Fibroblast of lung (primary cell): ENCODE data around the gene PKP3.

Source experiments
- EZH2 ChIP-seq: IDR thresholded peaks from 2 replicates; pipeline ENCODE4 v1.5.1; 2012; ENCODE audit warnings: low read length, control low read depth, mild to moderate bottlenecking; ENCODE audit errors: missing control alignments
- TF ChIP-seq, protein P1 (sequence below), 2 donors: IDR thresholded peaks in 1 of 2; conservative IDR thresholded peaks in 1 of 2; 1 replicate in 1 of 2; 2 replicates in 1 of 2; pipeline ENCODE4 v1.5.1; 2011 to 2012; ENCODE audit warnings: low read length in 2 of 2, control low read depth in 1 of 2, inconsistent platforms in 1 of 2, low read depth in 1 of 2, mild to moderate bottlenecking in 1 of 2

DNA sequence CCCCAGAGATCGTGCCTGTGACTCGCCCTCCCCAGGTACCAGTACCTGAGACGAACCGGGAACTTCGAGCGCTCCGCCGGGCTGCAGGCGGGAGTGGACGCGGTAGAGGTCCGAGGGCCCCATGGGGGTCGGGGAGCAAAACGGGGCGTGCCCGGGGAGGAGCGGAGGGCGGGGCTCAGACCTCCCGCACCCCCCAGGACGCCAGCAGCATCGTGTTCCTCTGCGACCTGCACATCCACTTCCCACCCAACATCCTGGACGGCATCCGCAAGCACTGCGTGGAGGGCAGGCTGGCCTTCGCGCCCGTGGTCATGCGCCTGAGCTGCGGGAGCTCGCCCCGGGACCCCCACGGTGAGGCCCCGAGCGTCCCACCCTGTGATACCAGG is 13.9 kb upstream of the PKP3 start:
- TF ChIP-seq, protein P1, sequence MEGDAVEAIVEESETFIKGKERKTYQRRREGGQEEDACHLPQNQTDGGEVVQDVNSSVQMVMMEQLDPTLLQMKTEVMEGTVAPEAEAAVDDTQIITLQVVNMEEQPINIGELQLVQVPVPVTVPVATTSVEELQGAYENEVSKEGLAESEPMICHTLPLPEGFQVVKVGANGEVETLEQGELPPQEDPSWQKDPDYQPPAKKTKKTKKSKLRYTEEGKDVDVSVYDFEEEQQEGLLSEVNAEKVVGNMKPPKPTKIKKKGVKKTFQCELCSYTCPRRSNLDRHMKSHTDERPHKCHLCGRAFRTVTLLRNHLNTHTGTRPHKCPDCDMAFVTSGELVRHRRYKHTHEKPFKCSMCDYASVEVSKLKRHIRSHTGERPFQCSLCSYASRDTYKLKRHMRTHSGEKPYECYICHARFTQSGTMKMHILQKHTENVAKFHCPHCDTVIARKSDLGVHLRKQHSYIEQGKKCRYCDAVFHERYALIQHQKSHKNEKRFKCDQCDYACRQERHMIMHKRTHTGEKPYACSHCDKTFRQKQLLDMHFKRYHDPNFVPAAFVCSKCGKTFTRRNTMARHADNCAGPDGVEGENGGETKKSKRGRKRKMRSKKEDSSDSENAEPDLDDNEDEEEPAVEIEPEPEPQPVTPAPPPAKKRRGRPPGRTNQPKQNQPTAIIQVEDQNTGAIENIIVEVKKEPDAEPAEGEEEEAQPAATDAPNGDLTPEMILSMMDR (conservative IDR thresholded peaks at IDR 0.05 in 1 of 2, IDR thresholded peaks at IDR 0.05 in 1 of 2; ENCODE audit: low read depth in 1 of 2, low read length in 2 of 2) = no peak
- TF ChIP-seq EZH2 = no peak
